K562 (cell line): ENCODE data around the gene CTIF. TPM values are rescaled to one million over a fixed set of nuclear protein-coding genes. Genes with fewer than 3 reads are reported as not detected.

Experiments
- ATAC-seq: fragments of 200-7000 bp; cut with Tn5 transposase; 3 replicates; pipeline ENCODE4 v1.9.1; 2020; ENCODE audit warnings: moderate library complexity
- BruUV-seq: library from RNA; stranded (reverse); fragments of 400-500 nt; replicated peaks from 2 replicates; lab custom pipeline; 2021; lab: Mats Ljungman, UMichigan
- CTCF ChIA-PET: fragments of 300-600 bp; formaldehyde crosslinking; extraction: SDS; loops from one replicate; lab custom pipeline; 2021; ENCODE audit warnings: low intra/inter-chr PET ratio; lab: Yijun Ruan, JAX
- POLR2A ChIA-PET: fragments of 300-600, 350-650 bp; sonication (Branson Sonifier 250); formaldehyde crosslinking; extraction: SDS; loops from one replicate; lab custom pipeline; 2021; ENCODE audit warnings: antibody characterized with exemption, inconsistent platforms; lab: Yijun Ruan, JAX
- DNase-seq, 4 experiments: peaks; one replicate each; pipeline versions ENCODE4 v3.0.0 to v3.0.0-alpha.2; 2011 to 2018; ENCODE audit warnings: low spot score in 3 of 4, mixed read lengths in 3 of 4; ENCODE audit errors: extremely low read depth in 1 of 4
- FAIRE-seq: peaks from 2 replicates; lab custom pipeline; 2011; peaks lifted over from hg19 to GRCh38; lab: Jason Lieb, UNC
- H2AFZ ChIP-seq: 2 replicates; pipeline ENCODE4 v1.6.0; 2011; ENCODE audit warnings: low read depth, low read length, control low read depth, inconsistent platforms
- H3K27ac ChIP-seq: fragments of 200-600 bp; 3 replicates; pipeline ENCODE4 v1.8.0; 2011; ENCODE audit warnings: low read depth, mild to moderate bottlenecking, control low read depth, inconsistent platforms, low read length, moderate library complexity, mixed read lengths; ENCODE audit errors: extremely low read depth
- H3K27me3 ChIP-seq, 2 experiments: fragments of 300-600 bp in 1 of 2; 2 replicates in 1 of 2; 3 replicates in 1 of 2; pipeline versions ENCODE4 v1.6.0 to v1.8.0; 2011; ENCODE audit warnings: inconsistent platforms in 2 of 2, low read length in 2 of 2, mild to moderate bottlenecking in 1 of 2, mixed read lengths in 1 of 2, moderate library complexity in 1 of 2; ENCODE audit not compliant: control insufficient read depth in 2 of 2, insufficient read depth in 2 of 2
- H3K36me3 ChIP-seq: fragments of 300-600 bp; 3 replicates; pipeline ENCODE4 v1.8.0; 2011; ENCODE audit warnings: mild to moderate bottlenecking, low read length, inconsistent platforms; ENCODE audit not compliant: control insufficient read depth, insufficient read depth
- H3K4me1 ChIP-seq, 2 experiments: fragments of 200-600 bp in 1 of 2; replicated peaks in 1 of 2; 2 replicates in 1 of 2; 3 replicates in 1 of 2; pipeline versions ENCODE4 v1.5.1 to v1.8.0; 2011; ENCODE audit warnings: inconsistent platforms in 2 of 2, low read length in 2 of 2, mild to moderate bottlenecking in 1 of 2, mixed read lengths in 1 of 2, moderate library complexity in 1 of 2; ENCODE audit not compliant: control insufficient read depth in 2 of 2, insufficient read depth in 2 of 2
- H3K4me2 ChIP-seq: 2 replicates; pipeline ENCODE4 v1.6.1; 2011; ENCODE audit warnings: low read length, control low read depth, inconsistent platforms, mixed read lengths; ENCODE audit not compliant: insufficient read depth
- H3K4me3 ChIP-seq: fragments of 200-600 bp; sonication (generic), shearing (Covaris generic); 2 replicates; pipeline ENCODE4 v1.5.1; 2016; ENCODE audit warnings: control low read depth, inconsistent platforms
- H3K79me2 ChIP-seq: fragments of 200-600 bp; 3 replicates; pipeline ENCODE4 v1.8.0; 2011; ENCODE audit warnings: low read length, inconsistent platforms; ENCODE audit not compliant: control insufficient read depth, insufficient read depth
- H3K9ac ChIP-seq, 2 experiments: 2 replicates each; pipeline versions ENCODE4 v1.6.0 to v1.6.1; 2011; ENCODE audit warnings: low read depth in 2 of 2, low read length in 2 of 2, control low read depth in 1 of 2, inconsistent platforms in 1 of 2, mild to moderate bottlenecking in 1 of 2, mixed read lengths in 1 of 2; ENCODE audit not compliant: insufficient read depth in 1 of 2
- H3K9me1 ChIP-seq: one replicate; pipeline ENCODE4 v1.6.0; 2011; ENCODE audit warnings: inconsistent platforms, mild to moderate bottlenecking, low read length, moderate library complexity; ENCODE audit not compliant: control insufficient read depth, insufficient read depth
- H3K9me3 ChIP-seq: replicated peaks from 2 replicates; pipeline ENCODE4 v1.5.1; 2011; ENCODE audit warnings: low read depth, low read length, inconsistent platforms; ENCODE audit not compliant: control insufficient read depth, insufficient read depth
- H4K20me1 ChIP-seq: replicated peaks from 2 replicates; pipeline ENCODE4 v1.6.1; 2011; ENCODE audit warnings: low read length, inconsistent platforms, mixed read lengths; ENCODE audit not compliant: control insufficient read depth, insufficient read depth
- EP400 ChIP-seq: fragments of 450-650 bp; IDR thresholded peaks from 2 replicates; pipeline ENCODE4 v1.6.1; 2017; ENCODE audit warnings: antibody characterized with exemption, mild to moderate bottlenecking, moderate library complexity
- FOXA3 ChIP-seq, 2 experiments: fragments of 450-650 bp in 1 of 2; sonication (generic) in 1 of 2; formaldehyde crosslinking; IDR thresholded peaks in 1 of 2; conservative IDR thresholded peaks in 1 of 2; 2 replicates each; pipeline versions ENCODE4 v1.4.0 to v1.8.0; 2020 to 2022; ENCODE audit warnings: mild to moderate bottlenecking in 2 of 2, missing genetic modification reagents in 1 of 2
- HIVEP1 ChIP-seq: fragments of 250-450 bp; sonication (Bioruptor Pico); IDR thresholded peaks from 2 replicates; pipeline ENCODE4 v1.4.0; 2020; ENCODE audit warnings: mild to moderate bottlenecking
- HNRNPK ChIP-seq: fragments of 200-400 bp; formaldehyde crosslinking; IDR thresholded peaks from one replicate; pipeline ENCODE4 v1.6.1; 2018; ENCODE audit warnings: mild to moderate bottlenecking, low read depth, low read length; ENCODE audit not compliant: poor library complexity, severe bottlenecking
- MTF1 ChIP-seq: fragments of 250-450 bp; sonication (Bioruptor Pico); IDR thresholded peaks from 2 replicates; pipeline ENCODE4 v1.9.0; 2021; ENCODE audit warnings: moderate library complexity, mild to moderate bottlenecking, inconsistent platforms, borderline replicate concordance
- PCBP2 ChIP-seq: fragments of 200-400 bp; formaldehyde crosslinking; IDR thresholded peaks from 2 replicates; pipeline ENCODE4 v1.6.1; 2018; ENCODE audit warnings: low read length, low read depth, mild to moderate bottlenecking, moderate library complexity; ENCODE audit not compliant: poor library complexity, severe bottlenecking
- PHF8 ChIP-seq: fragments of 200-600 bp; sonication (generic); IDR thresholded peaks from 2 replicates; pipeline ENCODE4 v1.6.1; 2012; ENCODE audit warnings: mixed run types, mild to moderate bottlenecking, inconsistent platforms, low read length, moderate library complexity, borderline replicate concordance
- PTRF ChIP-seq: fragments of 450-650 bp; IDR thresholded peaks from 2 replicates; pipeline ENCODE4 v1.6.1; 2016; ENCODE audit warnings: mild to moderate bottlenecking, missing genetic modification characterization, missing compliant biosample characterization
- SNRNP70 ChIP-seq: fragments of 200-400 bp; formaldehyde crosslinking; optimal IDR thresholded peaks from 2 replicates; pipeline ENCODE3; 2017; ENCODE audit warnings: low read depth, low read length
- ZC3H11A ChIP-seq: IDR thresholded peaks from 2 replicates; pipeline ENCODE4 v1.6.1; 2012; ENCODE audit warnings: low read depth, low read length, improper control_type of control experiment
- ZNF212 ChIP-seq: fragments of 450-650 bp; formaldehyde crosslinking; IDR thresholded peaks from 2 replicates; pipeline ENCODE4 v1.4.0; 2020; ENCODE audit warnings: mild to moderate bottlenecking
- WGBS: fragments of 100-300 bp; shearing (Covaris generic); methylation state at CpG from one replicate; pipeline ENCODE4 v1.1.6; 2016; ENCODE audit warnings: low coverage, mixed read lengths; ENCODE audit not compliant: insufficient coverage; ENCODE audit errors: missing lambda C conversion rate; 5-methylcytosine and 5-hydroxymethylcytosine counted together
- in situ Hi-C: fragments of 300-500 bp; cut with MboI; formaldehyde crosslinking; loops from 4 replicates; pipeline ENCODE4 v1.15.0; 2018; ENCODE audit warnings: inconsistent platforms, mixed read lengths
- intact Hi-C: fragments of 100-400 bp; cut with micrococcal nuclease; formaldehyde crosslinking; loops from 2 replicates; pipeline ENCODE4 v1.14.2; 2022
- polyA plus RNA-seq, 8 experiments: library from polyadenylated mRNA; depleted of rRNA in 4 of 8; stranded (reverse) in 5 of 8; unstranded in 3 of 8; fragments of >200 nt; fragmentation: Nextera tagmentation in 2 of 8; fragmentation: Illumina TruSeq in 1 of 8; extraction: Ambion mirVana in 2 of 8; extraction: Trizol in 1 of 8; gene quantifications; 2 replicates each; pipeline versions ENCODE4 v1.2.1 to v1.2.3, GENCODE V29; 2011 to 2014; ENCODE audit warnings: inconsistent platforms in 1 of 8, missing spikeins in 1 of 8
- total RNA-seq, 7 experiments: library from RNA; depleted of rRNA in 6 of 7; stranded (reverse); fragments of >200 nt in 6 of 7; fragmentation: Illumina TruSeq in 2 of 7; extraction: Trizol in 2 of 7; gene quantifications; 2 replicates each; pipeline versions ENCODE4 v1.2.1 to v1.2.3, GENCODE V29; 2011 to 2021; ENCODE audit warnings: low replicate concordance in 1 of 7
- TF ChIP-seq, protein P1 (sequence below): fragments of 150-350 bp; IDR thresholded peaks from 2 replicates; pipeline ENCODE4 v1.6.1; 2014; ENCODE audit warnings: low read depth, mild to moderate bottlenecking, low read length, borderline replicate concordance

CTIF gene
- total and polyA plus RNA-seq, 9 of the 15 experiments (the other 6 are each of a cell fraction or from before 2014, with no cell fraction given) = 0.17 to 11.5 (median 2.2) TPM

DNA sequence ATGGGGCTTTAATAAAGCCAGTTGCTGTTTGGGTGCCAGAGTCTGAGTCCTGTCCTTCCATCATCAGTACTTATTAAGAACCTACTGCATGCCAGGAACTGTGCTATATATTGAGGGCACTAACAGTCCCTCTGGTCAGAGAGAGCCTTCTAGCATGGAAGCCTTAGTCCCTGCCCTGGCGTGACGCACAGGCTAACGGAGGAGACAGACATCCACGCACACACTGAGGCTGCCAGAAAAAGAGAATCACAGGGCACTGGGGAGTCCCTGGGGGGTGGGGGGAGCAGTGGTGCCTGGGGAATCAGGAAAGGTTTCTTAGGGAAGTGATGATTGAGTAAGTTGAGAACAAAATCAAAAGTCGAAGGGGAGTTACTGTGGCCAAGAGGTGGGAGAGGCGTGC, 31.5 kb downstream of the CTIF start:
- no peaks in the 10 kb centered on the region; the same call in 1 of the 2 replicates for H3K9me3 ChIP-seq
- in situ Hi-C loops (no loop called here), intact Hi-C loops (no loop called here)
- FAIRE-seq = no peak
- no peaks in the 10 kb centered on the region for H3K27me3 ChIP-seq
- ChIA-PET POLR2A (no interaction called here), CTCF (no interaction called here)
- H3K4me2 ChIP-seq = no peak overlapping the region
- H3K9ac ChIP-seq = no peak overlapping the region
- peaks cover 7% of the 10 kb centered on the region for H3K79me2 ChIP-seq
- no peak overlapping the region for H2AFZ ChIP-seq
- BruUV-seq = no TSS peak
- no peaks in the 10 kb centered on the region for H3K9me1 ChIP-seq
- no peak for ATAC-seq
- H4K20me1 ChIP-seq = 0 out of 2 replicates have a peak, but pooled peaks cover 3% of the 10 kb centered on the region
- H3K4me1 ChIP-seq = peaks cover 8 to 18% of the 10 kb centered on the region in 2 experiments; a peak in 4 of 5 replicates
- 88% methylated on average over 6 of the region's 6 CpGs for WGBS
- H3K4me3 ChIP-seq = no peak overlapping the region
- DNase-seq = no peak
- TF ChIP-seq HNRNPK (no peak), ZC3H11A (no peak), PCBP2 (no peak), MTF1 (CRISPR knock-in tag) (no peak), EP400 (no peak), FOXA3 (CRISPR knock-in tag; conservative IDR thresholded peaks at IDR 0.05 in 1 of 2, IDR thresholded peaks at IDR 0.05 in 1 of 2) (no peak), PTRF (tag) (no peak), HIVEP1 (no peak), PHF8 (no peak), SNRNP70 (no peak), ZNF212 (CRISPR knock-in tag) (no peak)
- TF ChIP-seq, protein P1, sequence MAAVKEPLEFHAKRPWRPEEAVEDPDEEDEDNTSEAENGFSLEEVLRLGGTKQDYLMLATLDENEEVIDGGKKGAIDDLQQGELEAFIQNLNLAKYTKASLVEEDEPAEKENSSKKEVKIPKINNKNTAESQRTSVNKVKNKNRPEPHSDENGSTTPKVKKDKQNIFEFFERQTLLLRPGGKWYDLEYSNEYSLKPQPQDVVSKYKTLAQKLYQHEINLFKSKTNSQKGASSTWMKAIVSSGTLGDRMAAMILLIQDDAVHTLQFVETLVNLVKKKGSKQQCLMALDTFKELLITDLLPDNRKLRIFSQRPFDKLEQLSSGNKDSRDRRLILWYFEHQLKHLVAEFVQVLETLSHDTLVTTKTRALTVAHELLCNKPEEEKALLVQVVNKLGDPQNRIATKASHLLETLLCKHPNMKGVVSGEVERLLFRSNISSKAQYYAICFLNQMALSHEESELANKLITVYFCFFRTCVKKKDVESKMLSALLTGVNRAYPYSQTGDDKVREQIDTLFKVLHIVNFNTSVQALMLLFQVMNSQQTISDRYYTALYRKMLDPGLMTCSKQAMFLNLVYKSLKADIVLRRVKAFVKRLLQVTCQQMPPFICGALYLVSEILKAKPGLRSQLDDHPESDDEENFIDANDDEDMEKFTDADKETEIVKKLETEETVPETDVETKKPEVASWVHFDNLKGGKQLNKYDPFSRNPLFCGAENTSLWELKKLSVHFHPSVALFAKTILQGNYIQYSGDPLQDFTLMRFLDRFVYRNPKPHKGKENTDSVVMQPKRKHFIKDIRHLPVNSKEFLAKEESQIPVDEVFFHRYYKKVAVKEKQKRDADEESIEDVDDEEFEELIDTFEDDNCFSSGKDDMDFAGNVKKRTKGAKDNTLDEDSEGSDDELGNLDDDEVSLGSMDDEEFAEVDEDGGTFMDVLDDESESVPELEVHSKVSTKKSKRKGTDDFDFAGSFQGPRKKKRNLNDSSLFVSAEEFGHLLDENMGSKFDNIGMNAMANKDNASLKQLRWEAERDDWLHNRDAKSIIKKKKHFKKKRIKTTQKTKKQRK = no peak
- no peak overlapping the region for H3K27ac ChIP-seq
- H3K36me3 ChIP-seq = no peaks in the 10 kb centered on the region
